Neural cell (in vitro differentiated cells): Measurements from ENCODE around the gene TMEM181. TPM values are rescaled to one million over a fixed set of nuclear protein-coding genes. Genes with fewer than 3 reads are reported as not detected.

ENCODE experiments used
- H2AFZ ChIP-seq: fragments of 200-600, 300-800 bp; sonication (generic), shearing (Covaris generic); 2 replicates; pipeline ENCODE4 v1.6.0; 2014; ENCODE audit warnings: low read depth, mild to moderate bottlenecking, antibody characterized with exemption, low read length, moderate library complexity
- H3F3A ChIP-seq: fragments of 200-600 bp; shearing (Covaris generic); 2 replicates; pipeline ENCODE4 v1.6.1; 2016; ENCODE audit warnings: mild to moderate bottlenecking, moderate library complexity, mixed read lengths, antibody characterized with exemption, low read length; ENCODE audit not compliant: insufficient read depth, poor library complexity, severe bottlenecking
- H3K27ac ChIP-seq: fragments of 200-600, 300-800 bp; sonication (generic), shearing (Covaris generic); 2 replicates; pipeline ENCODE4 v1.5.1; 2014; ENCODE audit warnings: mild to moderate bottlenecking, low read length, moderate library complexity
- H3K27me3 ChIP-seq: fragments of 300-800, 200-600 bp; sonication (generic), shearing (Covaris generic); 2 replicates; pipeline ENCODE4 v1.6.0; 2014; ENCODE audit warnings: mild to moderate bottlenecking, low read depth, low read length, moderate library complexity; ENCODE audit not compliant: insufficient read depth
- H3K36me3 ChIP-seq: fragments of 300-800, 200-600 bp; sonication (generic), shearing (Covaris generic); 2 replicates; pipeline ENCODE4 v1.5.1; 2014; ENCODE audit warnings: mild to moderate bottlenecking, antibody characterized with exemption, low read length, moderate library complexity; ENCODE audit not compliant: insufficient read depth
- H3K4me2 ChIP-seq: fragments of 300-800, 200-600 bp; sonication (generic), shearing (Covaris generic); 2 replicates; pipeline ENCODE4 v1.6.0; 2014; ENCODE audit warnings: mild to moderate bottlenecking, low read length
- H3K4me3 ChIP-seq: fragments of 300-800, 200-600 bp; sonication (generic), shearing (Covaris generic); 2 replicates; pipeline ENCODE4 v1.5.1; 2014; ENCODE audit warnings: mild to moderate bottlenecking, low read length, moderate library complexity
- H3K79me2 ChIP-seq: fragments of 200-600 bp; shearing (Covaris generic); replicated peaks from 2 replicates; pipeline ENCODE4 v1.6.0; 2014; ENCODE audit warnings: mild to moderate bottlenecking, low read length, moderate library complexity; ENCODE audit not compliant: insufficient read depth
- H3K9ac ChIP-seq: fragments of 300-800, 200-600 bp; sonication (generic), shearing (Covaris generic); 2 replicates; pipeline ENCODE4 v1.6.1; 2016; ENCODE audit warnings: mild to moderate bottlenecking, low read length, mixed read lengths
- H3K9me2 ChIP-seq: fragments of 200-600 bp; shearing (Covaris generic); 2 replicates; pipeline ENCODE4 v1.6.1; 2016; ENCODE audit warnings: mild to moderate bottlenecking, low read length, mixed read lengths; ENCODE audit not compliant: insufficient read depth
- H3K9me3 ChIP-seq: fragments of 200-600, 300-800 bp; sonication (generic), shearing (Covaris generic); 2 replicates; pipeline ENCODE4 v1.6.1; 2016; ENCODE audit warnings: mild to moderate bottlenecking, mixed run types, low read length, moderate library complexity, mixed read lengths
- H4K20me1 ChIP-seq: fragments of 200-600 bp; shearing (Covaris generic); 2 replicates; pipeline ENCODE4 v1.6.1; 2016; ENCODE audit warnings: mild to moderate bottlenecking, mixed run types; ENCODE audit not compliant: insufficient read depth
- EP300 ChIP-seq: fragments of 450-650 bp; conservative IDR thresholded peaks from 2 replicates; pipeline ENCODE4 v1.6.1; 2014; ENCODE audit warnings: antibody characterized with exemption, mild to moderate bottlenecking, moderate library complexity; ENCODE audit not compliant: poor library complexity, severe bottlenecking
- EZH2 ChIP-seq: fragments of 200-600, 300-800 bp; shearing (Covaris generic), sonication (generic); IDR thresholded peaks from 2 replicates; pipeline ENCODE4 v1.6.1; 2014; ENCODE audit warnings: antibody characterized with exemption, low read length, borderline replicate concordance, mild to moderate bottlenecking; ENCODE audit not compliant: insufficient read depth, poor library complexity, severe bottlenecking
- MXI1 ChIP-seq: fragments of 450-650 bp; conservative IDR thresholded peaks from 2 replicates; pipeline ENCODE4 v1.6.1; 2014; ENCODE audit warnings: antibody characterized with exemption, mild to moderate bottlenecking; ENCODE audit not compliant: poor library complexity, severe bottlenecking
- POLR2AphosphoS5 ChIP-seq: IDR thresholded peaks from 2 replicates; pipeline ENCODE4 v1.6.1; 2012
- RAD21 ChIP-seq: fragments of 450-650 bp; conservative IDR thresholded peaks from 2 replicates; pipeline ENCODE4 v1.6.1; 2014; ENCODE audit warnings: antibody characterized with exemption, mild to moderate bottlenecking, moderate library complexity
- SMC3 ChIP-seq: fragments of 450-650 bp; conservative IDR thresholded peaks from 2 replicates; pipeline ENCODE4 v1.6.1; 2014; ENCODE audit warnings: antibody characterized with exemption, mild to moderate bottlenecking, moderate library complexity; ENCODE audit not compliant: poor library complexity
- TAF1 ChIP-seq: IDR thresholded peaks from 2 replicates; pipeline ENCODE4 v1.6.1; 2012; ENCODE audit warnings: low read depth
- polyA plus RNA-seq: library from polyadenylated mRNA; depleted of rRNA; stranded (reverse); fragments of >200 nt; gene quantifications from 2 replicates; pipeline ENCODE4 v1.2.3, GENCODE V29; 2014
- TF ChIP-seq, protein P1 (sequence below): IDR thresholded peaks from 2 replicates; pipeline ENCODE4 v1.6.1; 2012; ENCODE audit warnings: borderline replicate concordance
- TF ChIP-seq, protein P2 (sequence below): fragments of 450-650 bp; IDR thresholded peaks from 2 replicates; pipeline ENCODE4 v1.5.1; 2014; ENCODE audit warnings: antibody characterized with exemption, mild to moderate bottlenecking, moderate library complexity; ENCODE audit not compliant: poor library complexity, severe bottlenecking

Gene TMEM181
- polyA plus RNA-seq, 1 donor from 2014 or later: 47.6 TPM

DNA sequence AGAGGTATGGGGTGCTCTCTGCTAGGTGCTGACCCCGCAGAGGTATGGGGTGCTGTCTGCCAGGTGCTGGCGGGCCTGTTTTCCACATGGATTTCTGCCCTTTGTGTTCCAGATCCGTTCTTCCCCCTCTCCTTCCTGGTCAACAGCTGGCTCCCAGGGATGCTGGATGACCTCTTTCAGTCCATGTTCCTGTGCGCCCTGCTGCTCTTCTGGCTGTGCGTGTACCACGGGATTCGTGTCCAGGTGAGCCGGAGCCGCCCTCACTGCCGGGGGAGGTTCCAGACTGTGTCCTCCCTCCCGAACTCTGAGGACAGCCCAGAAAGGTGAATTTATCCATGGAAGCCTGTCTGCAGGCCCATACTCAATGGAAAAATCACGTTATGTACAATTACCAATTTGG lies 48.3 kb downstream of the TMEM181 start:
- no peak overlapping the region for H3K4me3 ChIP-seq
- no peaks in the 10 kb centered on the region for H3K36me3 ChIP-seq
- H3K9me3 ChIP-seq: no peaks in the 10 kb centered on the region
- no peak overlapping the region for H3K27ac ChIP-seq
- no peak overlapping the region for H3K4me2 ChIP-seq
- H3K79me2 ChIP-seq: no peaks in the 10 kb centered on the region
- no peak overlapping the region for H2AFZ ChIP-seq
- TF ChIP-seq SMC3: no peak
- TF ChIP-seq EP300: no peak
- no peak for TF ChIP-seq RAD21
- no peak for TF ChIP-seq TAF1
- TF ChIP-seq, protein P1, sequence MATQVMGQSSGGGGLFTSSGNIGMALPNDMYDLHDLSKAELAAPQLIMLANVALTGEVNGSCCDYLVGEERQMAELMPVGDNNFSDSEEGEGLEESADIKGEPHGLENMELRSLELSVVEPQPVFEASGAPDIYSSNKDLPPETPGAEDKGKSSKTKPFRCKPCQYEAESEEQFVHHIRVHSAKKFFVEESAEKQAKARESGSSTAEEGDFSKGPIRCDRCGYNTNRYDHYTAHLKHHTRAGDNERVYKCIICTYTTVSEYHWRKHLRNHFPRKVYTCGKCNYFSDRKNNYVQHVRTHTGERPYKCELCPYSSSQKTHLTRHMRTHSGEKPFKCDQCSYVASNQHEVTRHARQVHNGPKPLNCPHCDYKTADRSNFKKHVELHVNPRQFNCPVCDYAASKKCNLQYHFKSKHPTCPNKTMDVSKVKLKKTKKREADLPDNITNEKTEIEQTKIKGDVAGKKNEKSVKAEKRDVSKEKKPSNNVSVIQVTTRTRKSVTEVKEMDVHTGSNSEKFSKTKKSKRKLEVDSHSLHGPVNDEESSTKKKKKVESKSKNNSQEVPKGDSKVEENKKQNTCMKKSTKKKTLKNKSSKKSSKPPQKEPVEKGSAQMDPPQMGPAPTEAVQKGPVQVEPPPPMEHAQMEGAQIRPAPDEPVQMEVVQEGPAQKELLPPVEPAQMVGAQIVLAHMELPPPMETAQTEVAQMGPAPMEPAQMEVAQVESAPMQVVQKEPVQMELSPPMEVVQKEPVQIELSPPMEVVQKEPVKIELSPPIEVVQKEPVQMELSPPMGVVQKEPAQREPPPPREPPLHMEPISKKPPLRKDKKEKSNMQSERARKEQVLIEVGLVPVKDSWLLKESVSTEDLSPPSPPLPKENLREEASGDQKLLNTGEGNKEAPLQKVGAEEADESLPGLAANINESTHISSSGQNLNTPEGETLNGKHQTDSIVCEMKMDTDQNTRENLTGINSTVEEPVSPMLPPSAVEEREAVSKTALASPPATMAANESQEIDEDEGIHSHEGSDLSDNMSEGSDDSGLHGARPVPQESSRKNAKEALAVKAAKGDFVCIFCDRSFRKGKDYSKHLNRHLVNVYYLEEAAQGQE: no peak
- no peak for TF ChIP-seq POLR2AphosphoS5
- no peak for TF ChIP-seq MXI1
- TF ChIP-seq, protein P2, sequence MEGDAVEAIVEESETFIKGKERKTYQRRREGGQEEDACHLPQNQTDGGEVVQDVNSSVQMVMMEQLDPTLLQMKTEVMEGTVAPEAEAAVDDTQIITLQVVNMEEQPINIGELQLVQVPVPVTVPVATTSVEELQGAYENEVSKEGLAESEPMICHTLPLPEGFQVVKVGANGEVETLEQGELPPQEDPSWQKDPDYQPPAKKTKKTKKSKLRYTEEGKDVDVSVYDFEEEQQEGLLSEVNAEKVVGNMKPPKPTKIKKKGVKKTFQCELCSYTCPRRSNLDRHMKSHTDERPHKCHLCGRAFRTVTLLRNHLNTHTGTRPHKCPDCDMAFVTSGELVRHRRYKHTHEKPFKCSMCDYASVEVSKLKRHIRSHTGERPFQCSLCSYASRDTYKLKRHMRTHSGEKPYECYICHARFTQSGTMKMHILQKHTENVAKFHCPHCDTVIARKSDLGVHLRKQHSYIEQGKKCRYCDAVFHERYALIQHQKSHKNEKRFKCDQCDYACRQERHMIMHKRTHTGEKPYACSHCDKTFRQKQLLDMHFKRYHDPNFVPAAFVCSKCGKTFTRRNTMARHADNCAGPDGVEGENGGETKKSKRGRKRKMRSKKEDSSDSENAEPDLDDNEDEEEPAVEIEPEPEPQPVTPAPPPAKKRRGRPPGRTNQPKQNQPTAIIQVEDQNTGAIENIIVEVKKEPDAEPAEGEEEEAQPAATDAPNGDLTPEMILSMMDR: no peak
- TF ChIP-seq EZH2: no peak
- no peaks in the 10 kb centered on the region for H3F3A ChIP-seq
- H3K9me2 ChIP-seq: no peaks in the 10 kb centered on the region
- no peak overlapping the region for H3K9ac ChIP-seq
- H3K27me3 ChIP-seq: no peaks in the 10 kb centered on the region
- H4K20me1 ChIP-seq: no peaks in the 10 kb centered on the region

DNA sequence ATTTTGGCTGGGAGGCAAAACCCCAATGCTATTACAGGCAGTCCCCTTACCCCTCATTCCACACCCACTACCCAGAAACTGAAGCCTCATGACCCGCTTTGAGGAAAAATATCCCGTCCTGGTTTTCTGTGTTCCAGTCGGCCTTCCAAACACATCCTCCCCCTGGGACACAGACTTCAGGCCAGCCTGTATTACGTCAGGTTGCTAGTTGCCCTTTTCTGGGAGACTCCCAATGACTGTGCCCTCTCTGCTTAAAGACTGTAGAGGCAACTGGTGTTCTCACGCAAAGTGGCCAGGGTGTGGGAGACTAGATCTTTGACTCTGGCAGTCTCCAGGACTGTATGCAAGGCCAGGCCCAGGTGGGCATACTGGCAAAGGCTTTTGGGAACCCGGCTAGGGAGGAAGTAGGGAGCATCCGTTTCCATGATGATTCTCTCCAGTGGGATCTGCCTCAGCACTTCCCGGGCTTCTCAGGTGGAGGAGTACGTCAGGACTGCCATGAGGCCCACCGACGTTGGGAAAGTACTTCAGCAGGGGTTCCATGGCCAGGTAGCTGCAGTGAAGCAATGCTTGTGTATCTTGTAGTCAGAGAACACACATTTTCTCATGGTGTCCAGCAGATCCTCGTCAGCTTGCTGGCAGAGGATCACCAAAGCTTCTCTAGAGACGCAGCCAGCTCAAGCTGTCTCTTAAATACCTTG lies 49.7 kb downstream of the TMEM181 start:
- Histone ChIP-seq H3K4me2 (no peak overlapping the region), H3K9me2 (no peaks in the 10 kb centered on the region), H4K20me1 (no peaks in the 10 kb centered on the region), H3K4me3 (no peak overlapping the region), H3F3A (no peaks in the 10 kb centered on the region), H3K79me2 (no peaks in the 10 kb centered on the region), H2AFZ (no peak overlapping the region), H3K27ac (no peak overlapping the region), H3K27me3 (no peaks in the 10 kb centered on the region), H3K36me3 (no peaks in the 10 kb centered on the region), H3K9ac (no peak overlapping the region), H3K9me3 (no peaks in the 10 kb centered on the region)
- TF ChIP-seq TAF1 (no peak), SMC3 (no peak), EZH2 (no peak), POLR2AphosphoS5 (no peak), MXI1 (no peak), RAD21 (no peak), EP300 (no peak)
- TF ChIP-seq, protein P2: no peak
